GM20000 (cell line): ENCODE results near the gene RASAL2.

Experiments used
- DNase-seq: peaks from one replicate; pipeline ENCODE4 v3.0.0; 2012; ENCODE audit warnings: low spot score
- TF ChIP-seq, protein P1 (sequence below): IDR thresholded peaks from 2 replicates; pipeline ENCODE4 v1.5.1; 2012; ENCODE audit warnings: mild to moderate bottlenecking, control low read depth; ENCODE audit errors: extremely low read depth, missing control alignments

Gene RASAL2

DNA sequence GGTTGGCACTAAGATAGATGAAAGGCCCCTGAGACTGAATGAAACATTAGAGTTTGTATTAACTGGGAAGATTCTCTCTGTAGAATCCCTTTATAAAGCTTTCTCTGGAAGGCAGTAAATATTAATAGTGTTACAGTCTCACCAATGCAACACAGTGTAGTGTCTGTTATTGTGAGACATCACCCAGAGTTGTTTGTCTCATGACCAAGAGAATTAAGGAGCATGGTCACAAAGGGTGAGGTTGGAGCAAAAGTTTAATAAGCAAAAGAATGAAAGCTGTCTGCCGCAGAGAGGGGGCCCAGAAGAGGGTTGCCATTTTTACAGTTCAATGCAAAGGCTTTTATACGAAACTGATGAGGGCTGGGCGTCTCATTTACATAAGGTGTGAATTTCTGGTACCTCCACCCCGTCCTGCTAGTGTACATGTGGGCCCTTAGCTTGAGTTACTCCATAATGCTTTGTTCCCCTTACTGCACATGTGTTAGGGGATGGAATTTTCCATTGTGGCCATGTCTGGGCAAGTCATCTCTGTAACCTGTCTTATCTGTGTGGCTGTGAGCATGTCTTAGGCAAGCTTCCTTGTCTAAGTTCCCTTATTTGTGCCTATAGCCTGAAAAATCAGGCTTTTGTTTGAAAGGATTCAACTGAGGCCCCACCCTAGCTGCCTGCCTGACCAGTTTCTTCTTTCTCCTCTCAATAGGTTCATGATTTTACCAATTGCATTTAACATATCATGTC is 184.1 kb downstream of the RASAL2 start:
- TF ChIP-seq, protein P1, sequence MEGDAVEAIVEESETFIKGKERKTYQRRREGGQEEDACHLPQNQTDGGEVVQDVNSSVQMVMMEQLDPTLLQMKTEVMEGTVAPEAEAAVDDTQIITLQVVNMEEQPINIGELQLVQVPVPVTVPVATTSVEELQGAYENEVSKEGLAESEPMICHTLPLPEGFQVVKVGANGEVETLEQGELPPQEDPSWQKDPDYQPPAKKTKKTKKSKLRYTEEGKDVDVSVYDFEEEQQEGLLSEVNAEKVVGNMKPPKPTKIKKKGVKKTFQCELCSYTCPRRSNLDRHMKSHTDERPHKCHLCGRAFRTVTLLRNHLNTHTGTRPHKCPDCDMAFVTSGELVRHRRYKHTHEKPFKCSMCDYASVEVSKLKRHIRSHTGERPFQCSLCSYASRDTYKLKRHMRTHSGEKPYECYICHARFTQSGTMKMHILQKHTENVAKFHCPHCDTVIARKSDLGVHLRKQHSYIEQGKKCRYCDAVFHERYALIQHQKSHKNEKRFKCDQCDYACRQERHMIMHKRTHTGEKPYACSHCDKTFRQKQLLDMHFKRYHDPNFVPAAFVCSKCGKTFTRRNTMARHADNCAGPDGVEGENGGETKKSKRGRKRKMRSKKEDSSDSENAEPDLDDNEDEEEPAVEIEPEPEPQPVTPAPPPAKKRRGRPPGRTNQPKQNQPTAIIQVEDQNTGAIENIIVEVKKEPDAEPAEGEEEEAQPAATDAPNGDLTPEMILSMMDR: no peak
- no peak for DNase-seq

DNA sequence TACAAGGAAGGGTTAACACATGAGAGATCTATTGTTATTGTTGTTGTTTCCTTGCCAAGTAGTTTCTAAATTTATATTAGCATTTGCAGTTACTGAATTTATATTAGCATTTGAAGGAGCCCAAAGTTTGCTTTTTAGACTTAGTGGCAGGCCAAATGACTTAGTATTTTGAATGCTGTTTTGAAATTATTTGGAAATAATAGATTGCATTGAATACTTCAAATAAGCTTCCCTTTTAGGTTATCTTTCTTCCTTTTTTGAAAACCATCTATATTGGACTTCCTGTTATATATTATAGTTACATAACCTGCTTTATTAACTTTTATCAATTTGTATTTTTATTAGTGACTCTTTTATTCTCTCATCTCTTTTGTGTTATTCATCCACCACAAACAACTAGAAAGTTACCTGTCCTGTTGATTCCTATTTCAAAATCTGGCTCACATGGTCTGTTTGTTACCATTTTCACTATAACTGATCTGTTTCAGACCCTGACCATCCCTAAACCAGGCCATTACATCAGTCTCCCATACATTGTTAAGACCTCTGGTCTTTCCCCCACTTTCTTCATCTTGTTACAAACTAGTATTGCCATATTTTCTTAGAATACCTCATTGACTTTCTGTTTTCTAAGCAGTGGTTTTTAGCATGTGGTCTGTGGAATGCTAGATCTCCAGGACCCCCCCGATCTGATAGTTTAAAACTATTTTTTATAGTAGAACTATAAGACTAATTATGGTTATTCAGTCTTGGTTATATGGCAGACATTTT is 185.2 kb downstream of the RASAL2 start:
- DNase-seq: no peak

DNA sequence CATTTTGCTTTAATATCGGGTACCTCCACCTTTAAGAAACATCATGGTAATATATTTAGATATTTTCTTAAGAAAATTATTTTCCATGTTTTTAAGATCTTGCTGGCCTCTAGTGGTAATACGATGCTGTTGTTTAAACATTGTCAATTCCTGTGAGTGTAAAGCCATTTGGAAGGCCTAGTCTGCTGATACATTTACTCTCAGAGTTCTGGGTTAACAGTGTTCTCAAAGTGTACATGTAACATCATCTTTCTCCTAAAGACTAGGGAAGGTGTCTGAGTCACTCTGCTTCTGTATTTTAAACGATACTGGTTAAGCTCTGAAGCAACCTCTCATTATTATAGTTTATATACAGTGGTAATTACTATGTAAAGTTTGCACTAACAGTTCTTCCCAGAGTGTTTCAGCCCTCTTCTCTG is 189.1 kb downstream of the RASAL2 start:
- TF ChIP-seq, protein P1: no peak
- DNase-seq: no peak

More for the DNA sequence above, 185.2 kb downstream of the RASAL2 start:
- TF ChIP-seq, protein P1: no peak

DNA sequence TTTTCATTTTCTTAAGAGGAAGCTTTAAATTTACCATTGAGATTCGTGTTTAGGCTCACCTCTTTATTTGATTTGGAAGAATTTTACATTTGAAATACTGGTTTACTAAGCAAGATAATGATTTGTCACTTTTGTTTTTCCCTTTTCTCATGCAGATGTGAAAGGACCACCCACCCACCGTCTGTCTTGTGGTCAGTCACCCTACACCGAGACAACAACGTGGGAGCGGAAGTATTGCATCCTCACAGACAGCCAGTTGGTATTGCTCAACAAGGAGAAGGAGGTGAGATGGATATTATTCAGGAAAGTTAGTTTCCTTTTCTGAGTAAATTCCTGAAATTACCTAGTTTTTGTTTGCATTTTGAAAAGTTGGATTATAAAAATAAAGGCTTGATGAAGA is 189.5 kb downstream of the RASAL2 start:
- TF ChIP-seq, protein P1: no peak
- DNase-seq: no peak

- TF ChIP-seq, protein P1: no peak
- no peak for DNase-seq
These were observed 190.2 kb downstream of the RASAL2 start for GRCh38 chr1:178284058-178284457.

- DNase-seq: no peak
- TF ChIP-seq, protein P1: no peak
These were observed 197.3 kb downstream of the RASAL2 start for GRCh38 chr1:178291166-178291565.

GRCh38 chr1:178294654-178295053 is 200.8 kb downstream of the RASAL2 start:
- TF ChIP-seq, protein P1: no peak
- no peak for DNase-seq
